AG04450 (cell line): Measurements from ENCODE around the gene EBI3. TPM values are rescaled to one million over a fixed set of nuclear protein-coding genes. Genes with fewer than 3 reads are reported as not detected.

ENCODE experiments used
- CTCF ChIA-PET: fragments of 300-600, 350-600 bp; formaldehyde crosslinking; extraction: SDS; loops from one replicate; lab custom pipeline; 2022; ENCODE audit warnings: antibody characterized with exemption, inconsistent platforms; lab: Charles Lee
- POLR2A ChIA-PET: fragments of 350-600 bp; formaldehyde crosslinking; extraction: SDS; loops from one replicate; lab custom pipeline; 2021; ENCODE audit warnings: antibody characterized with exemption, inconsistent platforms; lab: Yijun Ruan, JAX
- DNase-seq: peaks from one replicate; pipeline ENCODE4 v3.0.0-alpha.2; 2011; ENCODE audit warnings: low read depth, low spot score
- H3K27ac ChIP-seq: one replicate; pipeline ENCODE4 v1.5.1; 2012; ENCODE audit warnings: low read depth, low read length, control low read depth
- H3K27me3 ChIP-seq: one replicate; pipeline ENCODE4 v1.6.0; 2012; ENCODE audit warnings: low read length; ENCODE audit not compliant: control insufficient read depth, insufficient read depth
- H3K4me3 ChIP-seq: 2 replicates; pipeline ENCODE4 v1.5.1; 2011; ENCODE audit warnings: mild to moderate bottlenecking, low read depth, low read length, control low read depth
- H3K9me3 ChIP-seq: 2 replicates; pipeline ENCODE4 v1.5.1; 2012; ENCODE audit warnings: low read length; ENCODE audit not compliant: control insufficient read depth, insufficient read depth
- CTCF ChIP-seq: IDR thresholded peaks from 2 replicates; pipeline ENCODE4 v1.5.1; 2011; ENCODE audit warnings: low read depth, low read length, control low read depth, inconsistent platforms
- polyA plus RNA-seq: library from polyadenylated mRNA; depleted of rRNA; stranded (reverse); fragments of >200 nt; gene quantifications from 2 replicates; pipeline ENCODE4 v1.2.3, GENCODE V29; 2011

EBI3 gene
- polyA plus RNA-seq, 1 experiment, result 1.1 TPM

DNA sequence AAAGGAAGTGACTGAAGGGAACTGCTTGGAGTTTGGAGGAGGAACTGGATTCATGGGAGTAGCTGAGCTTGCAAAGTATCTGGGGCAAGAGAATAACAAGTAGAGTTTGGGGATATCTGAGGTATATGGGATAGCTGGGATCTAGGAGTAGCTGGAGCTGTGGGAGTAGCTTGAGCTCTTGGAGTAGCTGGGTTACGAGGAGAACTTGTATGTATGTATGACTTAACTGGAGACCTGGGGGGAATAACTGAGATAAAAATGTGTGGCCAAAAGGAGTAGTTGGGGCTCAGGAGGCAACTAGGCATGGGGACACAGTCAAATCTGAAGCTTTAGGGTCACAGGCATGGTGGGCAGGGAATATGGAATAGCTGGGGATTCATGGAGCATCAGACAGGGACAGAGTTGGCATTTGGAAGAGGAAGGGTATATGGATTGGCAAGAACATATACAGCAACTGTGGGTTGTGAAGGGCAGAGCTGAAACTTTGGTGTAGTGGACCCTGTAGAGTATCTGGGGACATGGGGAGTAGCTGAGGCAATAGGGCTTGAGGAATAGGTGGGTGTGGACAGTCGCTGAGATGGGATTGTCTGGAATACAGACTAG is 28.3 kb upstream of the EBI3 start:
- no peak for TF ChIP-seq CTCF
- ChIA-PET POLR2A (interaction anchor here (0.5 to 4.5 kb wide), 2 partner anchors 143 to 216 kb away, joined by 3 to 18 read pairs; partner anchors contain the start of gene EEF2), CTCF (interaction anchor here (0.8 to 2.7 kb wide), 3 partner anchors 12 to 215 kb away, joined by 4 to 10 read pairs (median 10); partner anchors contain the start of gene EEF2)
- Histone ChIP-seq H3K27me3 (peaks cover 16% of the 10 kb centered on the region), H3K9me3 (no peaks in the 10 kb centered on the region; the same call in 1 of the 2 replicates), H3K4me3 (no peak overlapping the region), H3K27ac (no peak overlapping the region)
- no peak for DNase-seq

DNA sequence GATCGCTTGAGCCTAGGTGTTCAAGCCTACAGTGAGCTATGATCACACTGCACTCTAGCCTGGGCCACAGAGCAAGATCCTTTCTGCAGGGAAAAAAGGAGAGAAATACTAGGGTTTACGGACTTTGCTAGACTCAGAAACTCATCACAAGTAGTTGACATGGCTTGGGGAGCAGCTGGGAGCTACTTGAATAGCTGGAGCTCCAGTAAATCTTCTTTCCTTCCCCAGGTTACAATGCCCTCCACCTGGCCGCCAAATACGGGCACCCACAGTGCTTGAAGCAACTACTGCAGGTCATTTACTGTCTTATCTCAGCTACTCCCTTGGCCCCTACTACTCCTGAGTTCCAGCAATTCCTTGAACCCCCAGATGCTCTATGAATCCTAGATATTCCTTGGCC is 27.5 kb upstream of the EBI3 start:
- DNase-seq, result no peak
- no peak for TF ChIP-seq CTCF
- Histone ChIP-seq H3K4me3 (no peak overlapping the region), H3K9me3 (no peaks in the 10 kb centered on the region; the same call in 1 of the 2 replicates), H3K27ac (no peak overlapping the region), H3K27me3 (peaks cover 16% of the 10 kb centered on the region)
- CTCF ChIA-PET, result interaction anchor here (0.8 to 2.7 kb wide), 4 partner anchors 12 to 216 kb away, joined by 4 to 10 read pairs (median 7); partner anchors contain the start of gene EEF2
- POLR2A ChIA-PET, result interaction anchor here (0.5 to 4.5 kb wide), 3 partner anchors 38 to 217 kb away, joined by 3 to 18 read pairs (median 6); partner anchors contain the start of gene EEF2

GRCh38 chr19:4206818-4207484 is 22.4 kb upstream of the EBI3 start:
- H3K4me3 ChIP-seq, result no peak overlapping the region
- no peaks in the 10 kb centered on the region; the same call in 1 of the 2 replicates for H3K9me3 ChIP-seq
- DNase-seq, result no peak
- peak; percentile 55 for TF ChIP-seq CTCF
- CTCF ChIA-PET, result interaction anchor here (0.6 to 2.2 kb wide), 7 partner anchors 47 to 905 kb away, joined by 3 to 17 read pairs (median 5); partner anchors contain the start of gene EEF2
- POLR2A ChIA-PET, result interaction anchor here (0.9 kb wide), 1 partner anchor 221 kb away, joined by 5 read pairs; the partner anchor contains the start of gene EEF2
- H3K27me3 ChIP-seq, result peaks cover 2% of the 10 kb centered on the region
- H3K27ac ChIP-seq, result no peak overlapping the region

GRCh38 chr19:4208385-4209094 is 20.8 kb upstream of the EBI3 start:
- Histone ChIP-seq H3K27me3 (peaks cover 3% of the 10 kb centered on the region), H3K27ac (no peak overlapping the region), H3K4me3 (no peak overlapping the region), H3K9me3 (no peaks in the 10 kb centered on the region; the same call in 1 of the 2 replicates)
- no peak for DNase-seq
- ChIA-PET POLR2A (interaction anchor here (0.6 kb wide), 1 partner anchor 276 kb away, joined by 4 read pairs; the partner anchor contains the start of gene NMRK2), CTCF (interaction anchor here (0.7 to 2.2 kb wide), 4 partner anchors 24 to 223 kb away, joined by 3 to 17 read pairs (median 4); partner anchors contain the start of gene EEF2)
- peak; percentile 68 for TF ChIP-seq CTCF
